ENCODE measurements around the gene MYO5C. TPM values are rescaled to one million over a fixed set of nuclear protein-coding genes. Genes with fewer than 3 reads are reported as not detected.

MYO5C gene
- total and polyA plus RNA-seq, 2 of the 13 experiments (the other 11 are each of a cell fraction or from before 2014, with no cell fraction given) = 15.7 to 23.7 TPM

GRCh38 chr15:52240166-52240565 lies 55.4 kb downstream of the MYO5C start:
- Histone ChIP-seq H4K20me1 (ENCODE audit: insufficient read depth, low read length) (no peaks in the 10 kb centered on the region), H3K27ac (ENCODE audit: extremely low read length, insufficient read depth, low read length) (no peak overlapping the region), H3K27me3 (ENCODE audit: control insufficient read depth in 1 of 2, insufficient read depth in 2 of 2, low read length in 2 of 2) (no peaks in the 10 kb centered on the region), H3K4me2 (ENCODE audit: low read depth, low read length) (no peak overlapping the region), H3K36me3 (replicated peaks in 1 of 2; ENCODE audit: control insufficient read depth in 1 of 2, insufficient read depth in 2 of 2, low read length in 2 of 2) (peaks cover 15 to 69% of the 10 kb centered on the region in 2 experiments), H3K9me3 (ENCODE audit: low read length) (no peaks in the 10 kb centered on the region), H3K4me1 (ENCODE audit: insufficient read depth, low read length) (no peaks in the 10 kb centered on the region), H2AFZ (ENCODE audit: low read length) (no peak overlapping the region), H3K79me2 (ENCODE audit: insufficient read depth, low read length) (no peaks in the 10 kb centered on the region), H3K9ac (ENCODE audit: insufficient read depth, low read depth, low read length) (no peak overlapping the region), H3K4me3 (replicated peaks in 1 of 3; ENCODE audit: insufficient read depth in 1 of 3, low read depth in 2 of 3, low read length in 3 of 3) (no peak overlapping the region)
- POLR2A ChIA-PET = no interaction called here
- CTCF ChIA-PET (ENCODE audit: low intra/inter-chr PET ratio, low total read pairs) = no interaction called here
- intact Hi-C loops (cut with micrococcal nuclease; ENCODE audit: unreplicated experiment) (no loop called here), in situ Hi-C loops (cut with HindIII; ENCODE audit: extremely low pct_ligation_motif_present, low pct_unique_long_range_greater_than_20kb) (no loop called here)
- DNase-seq (ENCODE audit: low spot score) = no peak
- no peak for TF ChIP-seq TAF1 (CRISPR knock-in tag; IDR thresholded peaks at IDR 0.05)
- no peak for TF ChIP-seq U2AF2 (IDR thresholded peaks at IDR 0.05; ENCODE audit: low read depth, low read length)
- no peak for TF ChIP-seq HOXA7 (CRISPR knock-in tag; IDR thresholded peaks at IDR 0.05)
- TF ChIP-seq ZNF652 (CRISPR knock-in tag; IDR thresholded peaks at IDR 0.05; ENCODE audit: borderline replicate concordance, low read depth) = no peak
- TF ChIP-seq ZNF552 (CRISPR knock-in tag; IDR thresholded peaks at IDR 0.05; ENCODE audit: borderline replicate concordance) = no peak
- no peak for TF ChIP-seq ZNF275 (CRISPR knock-in tag; IDR thresholded peaks at IDR 0.05; ENCODE audit: borderline replicate concordance)
- TF ChIP-seq ZMAT3 (CRISPR knock-in tag; conservative IDR thresholded peaks at IDR 0.05) = no peak
- TF ChIP-seq PPARG (CRISPR knock-in tag; conservative IDR thresholded peaks at IDR 0.05) = no peak
- TF ChIP-seq ZNF563 (CRISPR knock-in tag; IDR thresholded peaks at IDR 0.05) = no peak
- no peak for TF ChIP-seq MNT (IDR thresholded peaks at IDR 0.05)
- no peak for TF ChIP-seq ZNF230 (CRISPR knock-in tag; IDR thresholded peaks at IDR 0.05)
- TF ChIP-seq SSRP1 (CRISPR knock-in tag; IDR thresholded peaks at IDR 0.05) = no peak
- no peak for TF ChIP-seq SPEN (CRISPR knock-in tag; IDR thresholded peaks at IDR 0.05; ENCODE audit: low read depth)
- no peak for TF ChIP-seq YEATS2 (CRISPR knock-in tag; IDR thresholded peaks at IDR 0.05; ENCODE audit: borderline replicate concordance)
- TF ChIP-seq ZNF121 (CRISPR knock-in tag; IDR thresholded peaks at IDR 0.05) = no peak
- no peak for TF ChIP-seq KLF12 (CRISPR knock-in tag; IDR thresholded peaks at IDR 0.05; ENCODE audit: borderline replicate concordance)
- no peak for TF ChIP-seq POLR2AphosphoS2 (IDR thresholded peaks at IDR 0.05; ENCODE audit: low read depth, low read length)
- 95% methylated on average over 3 of the region's 3 CpGs for WGBS (ENCODE audit: low lambda C conversion rate)
- FAIRE-seq = no peak
- BruUV-seq (replicated peaks) = no TSS peak
- no peak for ATAC-seq
